ENCODE results near the gene DHX16. TPM values are rescaled to one million over a fixed set of nuclear protein-coding genes. Genes with fewer than 3 reads are reported as not detected.

Gene DHX16
- polyA plus RNA-seq, 1 donor, result 48.5 TPM

DNA sequence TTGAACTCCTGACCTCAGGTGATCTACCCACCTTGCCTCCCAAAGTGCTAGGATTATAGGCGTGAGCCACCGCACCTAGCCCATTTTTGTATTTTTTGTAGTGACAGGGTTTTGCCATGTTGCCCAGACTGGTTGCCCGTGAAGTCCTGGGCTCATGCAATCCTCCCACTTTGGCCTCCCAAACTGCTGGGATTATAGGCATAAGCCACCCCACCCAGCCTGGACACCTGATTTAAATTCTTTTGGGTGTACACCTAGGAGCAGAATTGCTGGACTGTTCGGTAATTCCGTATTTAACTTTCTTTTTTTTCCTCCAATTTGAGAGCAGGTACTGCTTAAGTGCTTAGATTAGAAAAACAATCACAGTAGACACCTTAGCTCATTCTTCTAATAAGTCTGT is 23.6 kb upstream of the DHX16 start:
- no peak overlapping the region for H3K4me3 ChIP-seq (ENCODE audit: low read length)

DNA sequence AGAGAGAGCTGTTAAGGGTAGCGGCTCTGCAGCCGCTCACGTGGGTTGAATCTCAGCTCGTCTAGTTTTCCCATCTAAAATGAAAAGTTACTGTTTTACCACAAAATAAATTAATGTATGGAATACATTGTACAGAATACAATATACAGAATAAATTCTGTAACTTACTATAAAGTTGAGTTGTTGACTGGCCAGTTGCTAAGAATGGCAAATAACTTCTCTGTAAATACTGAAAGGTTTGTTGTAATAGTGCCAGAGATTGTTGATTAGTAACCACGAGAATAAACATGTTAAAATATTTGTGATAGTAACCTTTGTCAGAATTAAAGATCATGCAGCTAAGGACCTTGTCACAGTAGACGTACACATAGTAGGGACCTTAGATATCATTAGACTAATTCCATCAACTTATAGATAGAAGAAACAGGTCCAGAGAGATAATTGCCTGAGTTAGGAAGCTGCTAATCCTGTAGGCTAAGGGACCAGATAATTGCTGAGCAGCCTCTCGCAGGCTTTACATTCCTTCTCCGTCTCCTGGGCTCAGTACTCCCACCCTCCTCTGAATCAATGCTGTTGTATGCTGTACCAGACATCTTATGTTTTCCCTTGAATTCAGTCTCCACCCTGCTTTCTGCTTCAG is 18.5 kb upstream of the DHX16 start:
- Histone ChIP-seq H3K27ac (ENCODE audit: low read length) (peak overlapping the region; percentile 31), H3K9me3 (ENCODE audit: control insufficient read depth, low read depth, low read length) (peaks cover 4% of the 10 kb centered on the region), H3K36me3 (ENCODE audit: control insufficient read depth, insufficient read depth, low read length) (no peaks in the 10 kb centered on the region), H3K27me3 (ENCODE audit: control insufficient read depth, insufficient read depth, low read length) (no peaks in the 10 kb centered on the region), H3K4me1 (ENCODE audit: control insufficient read depth, insufficient read depth, low read length) (peaks cover 13% of the 10 kb centered on the region), H3K4me3 (ENCODE audit: low read length) (peak overlapping the region; percentile 75)
- DNase-seq, result no peak
- no CpG with 5 or more reads among the region's 8 CpGs for WGBS (ENCODE audit: insufficient coverage, low lambda C conversion rate)

More for the DNA sequence above, 23.6 kb upstream of the DHX16 start:
- no peak for DNase-seq
- Histone ChIP-seq H3K4me1 (ENCODE audit: control insufficient read depth, insufficient read depth, low read length) (no peaks in the 10 kb centered on the region), H3K36me3 (ENCODE audit: control insufficient read depth, insufficient read depth, low read length) (peaks cover 2% of the 10 kb centered on the region), H3K9me3 (ENCODE audit: control insufficient read depth, low read depth, low read length) (no peaks in the 10 kb centered on the region), H3K27me3 (ENCODE audit: control insufficient read depth, insufficient read depth, low read length) (no peaks in the 10 kb centered on the region), H3K27ac (ENCODE audit: low read length) (no peak overlapping the region)
- WGBS (ENCODE audit: insufficient coverage, low lambda C conversion rate), result no CpG with 5 or more reads among the region's 5 CpGs

DNA sequence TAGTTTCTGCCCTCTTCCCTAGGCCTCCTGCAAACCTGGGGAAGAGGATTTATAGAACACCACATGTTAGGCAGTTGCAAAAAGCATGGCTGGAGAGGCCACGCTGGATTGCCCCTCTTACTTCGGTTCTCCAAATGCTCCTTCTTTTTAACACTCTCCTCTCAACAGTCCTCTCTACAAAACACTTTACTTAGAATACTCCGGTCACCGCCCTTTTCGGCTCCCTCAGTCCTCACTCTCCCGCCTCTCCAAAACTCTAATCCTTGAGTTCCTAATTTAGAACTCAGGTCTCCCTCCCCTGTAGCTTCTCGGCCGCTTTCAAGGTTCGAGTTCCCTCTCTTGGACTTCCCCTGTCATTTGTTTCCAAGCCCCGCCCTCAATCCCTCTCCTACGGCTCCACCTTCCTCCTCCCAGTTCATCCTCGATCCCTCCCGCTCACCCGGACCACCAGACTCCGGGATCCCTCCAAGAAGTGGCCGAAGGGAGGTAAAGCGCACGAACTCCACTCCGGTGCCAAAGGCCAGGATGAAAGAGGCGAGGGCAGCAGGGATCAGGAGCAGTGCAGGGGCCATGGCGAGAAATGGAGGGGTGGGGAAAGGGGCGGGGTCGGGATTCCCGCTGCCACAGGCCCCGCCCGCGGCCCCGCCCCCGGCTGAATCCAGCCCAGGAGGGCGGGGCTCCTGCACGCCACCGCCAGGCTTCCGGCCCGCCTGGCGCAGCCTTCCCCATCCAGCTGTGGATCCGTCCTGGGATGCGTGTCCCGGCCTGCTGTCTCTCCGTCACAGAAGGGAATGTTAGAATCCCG is 17.8 kb upstream of the DHX16 start, which contains the start of gene NRM:
Gene NRM (minus strand): TSS at position 582 of the 805 bp plus-strand sequence. CDS start 10 bp downstream, at position 572.
- Histone ChIP-seq H3K4me1 (ENCODE audit: control insufficient read depth, insufficient read depth, low read length) (peaks cover 20% of the 10 kb centered on the region), H3K4me3 (ENCODE audit: low read length) (peak within 1 kb of the TSS; percentile 75), H3K27me3 (ENCODE audit: control insufficient read depth, insufficient read depth, low read length) (peaks cover 3% of the 10 kb centered on the region), H3K27ac (ENCODE audit: low read length) (peak within 1 kb of the TSS; percentile 80), H3K36me3 (ENCODE audit: control insufficient read depth, insufficient read depth, low read length) (no peaks in the 10 kb centered on the region), H3K9me3 (ENCODE audit: control insufficient read depth, low read depth, low read length) (peaks cover 7% of the 10 kb centered on the region)
- peak; percentile 83 to 90 for DNase-seq
- 0% methylated on average over 3 of the region's 40 CpGs for WGBS (ENCODE audit: insufficient coverage, low lambda C conversion rate)

DNA sequence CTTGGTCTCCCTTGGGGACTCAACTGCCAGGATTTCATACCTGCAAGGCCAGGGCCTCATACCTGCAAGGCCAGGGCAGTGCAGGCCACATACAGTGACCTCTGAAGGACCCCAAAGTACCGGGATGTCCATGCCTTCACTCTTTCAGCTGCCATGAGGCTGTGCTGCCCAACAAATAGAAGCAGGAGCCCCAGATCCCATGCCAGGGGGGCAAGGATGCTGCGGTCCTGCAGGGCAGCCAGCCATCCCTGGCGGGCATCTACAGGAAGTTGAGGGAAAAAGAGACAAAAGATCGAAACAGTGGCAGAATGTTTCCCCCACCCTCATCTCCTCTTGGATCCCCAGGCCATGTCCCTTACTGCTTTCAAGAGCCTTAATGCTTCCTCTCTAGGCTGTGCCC is 17.2 kb upstream of the DHX16 start:
- Histone ChIP-seq H3K9me3 (ENCODE audit: control insufficient read depth, low read depth, low read length) (peaks cover 7% of the 10 kb centered on the region), H3K4me1 (ENCODE audit: control insufficient read depth, insufficient read depth, low read length) (peaks cover 20% of the 10 kb centered on the region)

DNA sequence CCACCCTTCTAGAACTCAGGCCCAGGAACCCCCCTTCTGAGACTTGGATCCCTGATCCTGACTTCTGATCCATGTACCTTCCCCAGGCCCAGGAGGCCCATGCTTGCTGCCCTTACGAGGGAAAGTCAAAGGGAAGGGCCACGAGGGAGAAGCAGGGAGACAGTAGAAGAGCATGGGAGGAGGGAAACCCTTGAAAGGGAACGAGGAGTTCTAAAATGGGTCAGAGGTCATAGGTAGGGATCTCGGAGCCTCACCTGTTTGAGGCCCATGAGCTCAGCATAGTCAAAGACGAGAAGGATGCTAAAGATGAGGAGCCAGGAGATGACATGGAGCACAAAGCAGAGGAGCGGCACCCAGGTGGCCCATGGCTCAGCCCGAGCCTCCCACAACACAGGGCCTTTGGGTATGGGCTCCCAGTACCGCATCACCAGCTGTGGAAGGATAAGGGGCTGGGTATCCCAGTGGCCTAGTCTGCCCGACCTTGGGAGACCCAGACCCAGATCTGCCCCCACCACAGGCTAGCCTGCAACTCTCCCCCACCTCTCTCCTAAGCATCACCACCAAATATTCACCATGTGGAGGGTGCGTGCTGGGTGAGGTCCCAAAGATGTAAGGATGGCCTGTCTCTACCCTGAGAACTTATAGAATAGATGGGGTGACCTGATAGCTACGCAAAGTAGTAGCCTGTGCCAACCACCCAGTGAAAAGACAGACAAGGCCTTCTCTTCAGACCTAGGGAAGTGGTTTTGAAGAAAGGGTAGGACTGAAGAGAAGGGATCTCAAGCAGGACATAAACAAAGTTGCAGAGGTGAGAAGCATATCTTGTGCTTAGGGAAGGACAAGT is 16.4 kb upstream of the DHX16 start:
- Histone ChIP-seq H3K4me3 (ENCODE audit: low read length) (no peak overlapping the region), H3K4me1 (ENCODE audit: control insufficient read depth, insufficient read depth, low read length) (peaks cover 20% of the 10 kb centered on the region), H3K27me3 (ENCODE audit: control insufficient read depth, insufficient read depth, low read length) (peaks cover 5% of the 10 kb centered on the region), H3K36me3 (ENCODE audit: control insufficient read depth, insufficient read depth, low read length) (no peaks in the 10 kb centered on the region), H3K9me3 (ENCODE audit: control insufficient read depth, low read depth, low read length) (peaks cover 7% of the 10 kb centered on the region), H3K27ac (ENCODE audit: low read length) (no peak overlapping the region)
- 55% methylated on average over 2 of the region's 11 CpGs for WGBS (ENCODE audit: insufficient coverage, low lambda C conversion rate)
- no peak for DNase-seq

More for the DNA sequence above, 17.2 kb upstream of the DHX16 start:
- DNase-seq, result no peak
- peak overlapping the region; percentile 80 for H3K27ac ChIP-seq (ENCODE audit: low read length)
- peaks cover 5% of the 10 kb centered on the region for H3K27me3 ChIP-seq (ENCODE audit: control insufficient read depth, insufficient read depth, low read length)
- no peaks in the 10 kb centered on the region for H3K36me3 ChIP-seq (ENCODE audit: control insufficient read depth, insufficient read depth, low read length)
- no CpG with 5 or more reads among the region's 4 CpGs for WGBS (ENCODE audit: insufficient coverage, low lambda C conversion rate)
- H3K4me3 ChIP-seq (ENCODE audit: low read length), result peak overlapping the region; percentile 75

DNA sequence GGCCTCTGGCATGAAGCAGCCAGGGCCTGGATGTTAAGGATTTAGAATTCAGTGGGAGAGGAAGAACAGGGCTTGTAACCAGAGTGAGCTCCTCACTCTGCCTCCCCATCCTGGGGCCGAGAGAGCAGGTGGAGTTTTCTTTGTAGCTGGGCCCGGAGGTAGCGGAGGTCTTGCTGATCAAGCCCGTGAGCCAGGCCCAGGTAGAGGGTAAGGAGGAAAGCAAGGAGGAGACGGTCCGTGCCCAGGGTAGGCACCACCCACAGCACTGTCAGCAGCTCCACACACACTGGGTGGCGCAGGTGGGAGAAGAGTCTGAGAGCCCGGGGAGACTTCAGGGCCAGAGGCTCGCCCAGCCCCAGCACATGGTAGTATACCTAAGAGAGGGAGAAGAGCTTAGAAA is 15.8 kb upstream of the DHX16 start:
- no CpG with 5 or more reads among the region's 9 CpGs for WGBS (ENCODE audit: insufficient coverage, low lambda C conversion rate)
- H3K4me3 ChIP-seq (ENCODE audit: low read length), result no peak overlapping the region
- H3K4me1 ChIP-seq (ENCODE audit: control insufficient read depth, insufficient read depth, low read length), result peaks cover 20% of the 10 kb centered on the region
- H3K27ac ChIP-seq (ENCODE audit: low read length), result no peak overlapping the region
- H3K9me3 ChIP-seq (ENCODE audit: control insufficient read depth, low read depth, low read length), result peaks cover 7% of the 10 kb centered on the region
- H3K36me3 ChIP-seq (ENCODE audit: control insufficient read depth, insufficient read depth, low read length), result no peaks in the 10 kb centered on the region
- DNase-seq, result no peak
- peaks cover 5% of the 10 kb centered on the region for H3K27me3 ChIP-seq (ENCODE audit: control insufficient read depth, insufficient read depth, low read length)

DNA sequence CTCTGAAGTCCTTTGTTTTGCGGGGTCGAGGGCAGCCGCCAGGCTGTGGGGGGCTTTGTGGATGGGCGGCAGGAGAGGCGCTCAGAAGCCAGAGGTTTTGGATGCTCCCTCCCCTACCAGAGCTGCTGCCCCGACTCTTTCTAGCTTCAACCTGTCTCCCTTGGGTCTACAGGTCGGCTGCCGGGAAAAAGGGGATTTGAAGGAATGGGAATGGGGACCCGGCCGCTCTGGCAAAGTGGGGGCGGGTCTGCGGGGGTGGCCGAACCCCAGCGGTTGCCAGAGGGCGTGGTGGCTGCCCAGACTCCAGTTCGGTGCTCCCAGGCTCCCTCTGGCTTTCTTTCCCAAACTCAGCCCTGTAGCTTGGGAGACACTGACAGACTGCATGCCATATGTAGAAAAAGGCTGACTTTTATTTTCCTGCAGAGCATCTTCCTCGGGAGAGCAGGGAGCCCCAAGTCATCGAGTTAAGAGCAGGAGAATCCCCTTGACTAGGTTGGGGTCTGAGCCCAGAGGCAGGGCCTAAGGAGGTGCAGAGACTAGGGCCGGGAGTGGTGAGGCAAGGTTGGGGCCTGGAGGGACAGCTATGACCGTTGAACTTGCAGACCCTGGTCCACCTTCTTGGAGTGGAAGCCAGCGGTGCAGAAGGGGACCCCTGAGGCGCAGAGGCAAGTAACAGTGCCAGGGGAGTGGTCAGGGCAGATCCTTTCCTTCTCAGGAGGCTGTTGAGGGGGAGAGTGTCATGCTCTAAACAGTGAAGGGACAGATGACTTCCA is 15.0 kb upstream of the DHX16 start:
- Histone ChIP-seq H3K9me3 (ENCODE audit: control insufficient read depth, low read depth, low read length) (peaks cover 7% of the 10 kb centered on the region), H3K4me1 (ENCODE audit: control insufficient read depth, insufficient read depth, low read length) (peaks cover 20% of the 10 kb centered on the region), H3K36me3 (ENCODE audit: control insufficient read depth, insufficient read depth, low read length) (no peaks in the 10 kb centered on the region), H3K27me3 (ENCODE audit: control insufficient read depth, insufficient read depth, low read length) (peaks cover 5% of the 10 kb centered on the region), H3K27ac (ENCODE audit: low read length) (peak overlapping the region; percentile 93), H3K4me3 (ENCODE audit: low read length) (peak overlapping the region; percentile 85)
- peak in 1 of 2 donors; percentile 16 for DNase-seq
- no CpG with 5 or more reads among the region's 22 CpGs for WGBS (ENCODE audit: insufficient coverage, low lambda C conversion rate)

DNA sequence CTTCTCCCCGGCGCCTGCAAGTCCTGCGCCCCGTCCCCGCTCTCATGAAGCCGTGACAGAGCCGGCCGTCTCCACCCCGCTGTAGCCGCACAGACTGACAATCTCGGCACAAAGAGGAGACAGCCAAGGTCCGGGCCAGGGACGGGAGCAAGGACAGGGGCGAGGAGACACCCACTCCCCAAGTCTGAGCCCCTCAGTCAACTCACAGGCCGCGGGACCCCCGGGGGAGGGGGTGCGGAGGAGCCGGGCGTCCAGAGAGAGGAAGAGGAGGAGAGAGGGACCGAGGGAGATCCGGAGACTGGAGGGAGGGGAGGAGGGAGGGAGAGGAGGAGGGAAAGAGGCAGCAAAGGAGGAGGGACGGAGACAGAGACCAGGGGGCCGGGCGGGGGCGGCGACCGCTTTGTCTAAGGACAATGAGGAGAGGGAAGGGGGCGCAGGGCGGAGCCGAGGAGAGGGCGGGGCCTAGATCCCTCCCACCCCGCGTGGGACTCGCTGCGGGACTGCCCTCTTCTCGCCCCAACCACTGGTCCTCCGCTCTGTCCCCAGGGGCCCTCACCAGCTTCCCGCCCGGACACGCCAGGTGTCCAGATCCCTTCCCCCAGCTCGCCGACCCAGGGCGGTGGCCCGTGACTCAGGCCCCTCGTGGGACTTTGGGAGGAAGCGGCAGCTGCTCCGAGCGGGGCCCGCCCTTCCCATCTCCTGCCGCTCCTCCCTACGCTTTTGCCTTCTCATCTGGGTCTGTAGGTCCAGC is 14.3 kb upstream of the DHX16 start:
- Histone ChIP-seq H3K27me3 (ENCODE audit: control insufficient read depth, insufficient read depth, low read length) (peaks cover 5% of the 10 kb centered on the region), H3K27ac (ENCODE audit: low read length) (peak overlapping the region; percentile 93), H3K9me3 (ENCODE audit: control insufficient read depth, low read depth, low read length) (peaks cover 7% of the 10 kb centered on the region), H3K4me1 (ENCODE audit: control insufficient read depth, insufficient read depth, low read length) (peaks cover 20% of the 10 kb centered on the region), H3K4me3 (ENCODE audit: low read length) (peak overlapping the region; percentile 85), H3K36me3 (ENCODE audit: control insufficient read depth, insufficient read depth, low read length) (no peaks in the 10 kb centered on the region)
- no CpG with 5 or more reads among the region's 52 CpGs for WGBS (ENCODE audit: insufficient coverage, low lambda C conversion rate)
- peak; percentile 72 to 82 for DNase-seq

Data from large intestine (tissue), 3 donors.